ENCODE measurements around the gene ADAMTS1.
A peak's percentile ranks its signal among the peaks of the same experiment; 100 is the strongest.
"Not testable (repeated sequence)": the region's sequence is repeated elsewhere in the genome, so short reads cannot be mapped to it uniquely, and the experiment has no call there.

ADAMTS1 gene

DNA sequence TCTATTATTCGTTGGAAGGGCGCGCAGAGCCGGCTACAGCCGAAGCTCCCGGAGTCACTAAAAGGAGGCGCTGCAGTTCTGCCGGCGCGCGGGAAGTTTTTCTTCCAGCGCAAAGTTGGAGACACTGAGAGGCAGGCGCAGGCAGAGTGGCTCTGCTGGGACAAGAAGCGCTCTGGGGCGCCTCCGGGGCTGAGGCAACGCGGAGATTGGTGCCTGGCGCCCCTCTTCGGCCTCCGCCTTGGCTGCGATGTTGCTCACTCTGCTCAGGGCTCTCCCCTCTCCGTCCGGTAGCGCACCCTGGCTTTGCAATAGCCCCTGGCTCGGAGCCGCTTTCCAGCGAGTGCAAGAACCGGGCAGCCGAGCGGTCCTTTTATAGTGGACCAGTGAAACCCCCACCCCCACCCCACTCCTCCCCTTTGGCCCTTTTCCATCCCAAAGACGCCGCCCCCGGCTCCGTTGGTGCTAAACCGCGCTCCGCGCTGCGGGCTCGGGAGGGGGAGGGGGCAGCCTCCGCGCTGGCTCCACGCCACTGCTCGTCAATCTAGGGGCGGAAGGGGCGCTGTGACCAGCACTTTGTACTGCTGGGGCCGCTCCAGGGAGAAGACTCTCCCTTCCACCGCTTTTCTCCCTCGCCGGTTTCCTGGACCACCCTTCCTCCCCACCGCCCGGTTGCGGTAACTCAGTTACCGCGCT, at the start of gene ADAMTS1:
Gene ADAMTS1 (minus strand): TSS at position 344 of the 693 bp plus-strand sequence. CDS start 455 bp downstream, outside the sequence.
- DNase-seq (ENCODE audit: low read depth), result peak; percentile 82
- peak within 1 kb of the TSS; percentile 85 for H3K4me3 ChIP-seq (ENCODE audit: low read depth, low read length)

DNA sequence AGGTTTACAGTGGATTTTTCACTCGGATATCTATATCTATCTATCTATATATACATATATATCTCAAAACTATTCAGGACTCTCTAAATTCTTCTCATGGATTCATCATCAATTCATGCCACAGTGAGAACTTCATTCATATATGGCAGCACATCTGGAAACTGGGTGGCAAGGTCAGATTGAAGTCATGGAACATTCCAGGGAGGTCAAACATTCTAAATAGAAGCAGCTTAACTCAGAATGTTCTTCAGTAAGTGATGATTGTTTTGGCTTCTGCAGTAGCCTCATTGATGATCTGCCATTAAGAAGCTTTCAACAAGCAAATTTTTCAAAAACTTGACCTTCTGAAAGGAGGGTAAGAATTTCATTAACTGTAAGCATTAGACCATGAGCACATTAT, 46.9 kb upstream of the ADAMTS1 start:
- DNase-seq (ENCODE audit: low read depth), result no peak
- no peak overlapping the region for H3K4me3 ChIP-seq (ENCODE audit: low read depth, low read length)

DNA sequence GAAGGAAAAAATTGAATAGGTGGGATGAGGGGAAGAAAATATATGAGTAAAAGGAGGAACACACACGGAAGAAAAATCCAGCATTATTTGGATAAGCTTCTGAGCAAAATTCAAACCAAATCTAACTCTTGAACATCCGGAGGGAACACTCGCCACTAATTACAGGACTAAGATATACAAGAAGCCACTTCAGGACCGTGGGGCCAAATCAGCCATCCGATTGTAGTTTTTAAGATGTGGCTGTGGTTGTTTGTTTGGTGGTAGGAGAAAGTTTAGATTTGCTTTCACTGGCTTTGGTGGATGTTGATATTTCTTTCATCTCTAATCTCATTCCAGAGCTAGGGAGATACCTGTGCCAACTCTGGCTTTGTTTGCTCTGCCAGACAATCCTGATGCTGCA, 43.7 kb upstream of the ADAMTS1 start:
- DNase-seq (ENCODE audit: low read depth), result no peak
- no peak overlapping the region for H3K4me3 ChIP-seq (ENCODE audit: low read depth, low read length)

DNA sequence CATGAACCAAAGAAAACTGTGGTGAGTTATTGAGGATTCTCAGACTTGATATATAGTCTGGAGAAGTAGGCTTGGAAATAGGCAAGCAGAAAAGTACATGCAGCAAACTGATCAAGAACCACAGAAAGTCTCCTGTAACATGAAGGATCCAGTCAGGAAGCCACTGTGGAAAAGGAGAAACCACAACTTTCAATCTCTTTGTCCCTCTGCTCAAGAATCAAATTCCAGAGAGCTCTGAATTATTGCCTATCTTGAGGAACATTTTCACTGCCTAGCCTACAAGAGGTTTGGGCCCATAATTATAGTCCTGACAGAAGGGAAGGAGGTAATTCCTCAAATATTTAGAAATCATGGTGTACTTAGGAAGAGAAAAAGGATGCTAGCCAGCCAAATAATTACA, 43.0 kb upstream of the ADAMTS1 start:
- DNase-seq (ENCODE audit: low read depth), result no peak
- no peak overlapping the region for H3K4me3 ChIP-seq (ENCODE audit: low read depth, low read length)

DNA sequence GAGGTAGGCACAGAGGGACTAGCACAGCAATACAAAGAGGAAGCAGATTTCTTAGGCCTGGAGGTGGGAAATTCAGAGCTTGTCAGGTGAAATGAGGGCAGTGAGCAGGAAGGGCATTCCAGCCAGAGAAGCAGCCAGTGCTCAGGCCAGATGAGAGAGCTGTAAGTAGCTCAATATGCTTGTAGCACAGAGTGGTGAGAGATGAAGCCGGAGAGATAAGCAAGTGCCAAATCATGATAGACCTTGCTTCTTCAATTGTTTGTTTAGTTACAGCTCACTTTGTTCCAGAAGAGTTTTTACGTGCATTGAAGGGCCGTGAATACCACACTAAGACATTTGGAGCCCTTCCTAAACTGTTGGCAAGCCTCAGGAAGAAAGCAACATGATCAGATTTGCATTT, 42.0 kb upstream of the ADAMTS1 start:
- no peak for DNase-seq (ENCODE audit: low read depth)
- no peak overlapping the region for H3K4me3 ChIP-seq (ENCODE audit: low read depth, low read length)

DNA sequence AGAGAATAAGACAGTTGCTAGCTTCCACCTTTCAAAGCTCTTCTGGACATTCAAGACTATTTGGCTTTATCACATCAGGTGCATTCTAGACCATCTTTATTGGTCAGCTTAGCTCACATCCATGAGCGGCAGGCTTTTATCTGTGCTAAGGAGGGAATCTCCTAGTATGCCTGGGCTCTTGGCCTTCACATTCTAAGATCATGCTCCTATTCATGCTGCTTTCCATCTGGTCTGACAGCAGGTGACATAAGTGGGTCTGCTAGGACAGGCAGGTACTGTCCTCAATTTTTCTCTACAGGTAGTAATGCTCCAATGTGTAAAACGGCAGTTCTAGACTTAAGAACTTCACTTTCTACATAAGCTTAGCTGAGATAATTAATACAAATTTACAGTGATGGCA, 39.2 kb upstream of the ADAMTS1 start:
- DNase-seq (ENCODE audit: low read depth), result no peak
- H3K4me3 ChIP-seq (ENCODE audit: low read depth, low read length), result no peak overlapping the region

DNA sequence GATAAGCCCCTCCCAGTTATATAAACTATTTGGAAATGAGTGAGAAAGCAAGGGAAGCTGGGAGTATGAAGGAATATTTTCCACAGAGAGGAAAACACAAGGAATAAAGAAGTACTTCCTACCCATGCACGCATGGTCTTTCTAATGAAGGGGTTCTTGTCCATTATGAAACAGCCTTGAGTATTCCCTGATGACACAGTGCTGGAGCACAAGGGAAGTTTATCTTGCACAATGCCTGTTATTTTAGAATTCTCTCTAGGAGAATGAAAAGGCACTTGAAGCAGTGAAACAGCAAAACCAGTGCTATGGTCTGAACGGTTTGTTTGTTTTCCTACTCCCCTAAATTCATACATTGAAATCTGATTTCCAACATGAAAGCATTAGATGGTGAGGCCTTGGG, 38.6 kb upstream of the ADAMTS1 start:
- DNase-seq (ENCODE audit: low read depth), result peak; percentile 47
- H3K4me3 ChIP-seq (ENCODE audit: low read depth, low read length), result no peak overlapping the region

DNA sequence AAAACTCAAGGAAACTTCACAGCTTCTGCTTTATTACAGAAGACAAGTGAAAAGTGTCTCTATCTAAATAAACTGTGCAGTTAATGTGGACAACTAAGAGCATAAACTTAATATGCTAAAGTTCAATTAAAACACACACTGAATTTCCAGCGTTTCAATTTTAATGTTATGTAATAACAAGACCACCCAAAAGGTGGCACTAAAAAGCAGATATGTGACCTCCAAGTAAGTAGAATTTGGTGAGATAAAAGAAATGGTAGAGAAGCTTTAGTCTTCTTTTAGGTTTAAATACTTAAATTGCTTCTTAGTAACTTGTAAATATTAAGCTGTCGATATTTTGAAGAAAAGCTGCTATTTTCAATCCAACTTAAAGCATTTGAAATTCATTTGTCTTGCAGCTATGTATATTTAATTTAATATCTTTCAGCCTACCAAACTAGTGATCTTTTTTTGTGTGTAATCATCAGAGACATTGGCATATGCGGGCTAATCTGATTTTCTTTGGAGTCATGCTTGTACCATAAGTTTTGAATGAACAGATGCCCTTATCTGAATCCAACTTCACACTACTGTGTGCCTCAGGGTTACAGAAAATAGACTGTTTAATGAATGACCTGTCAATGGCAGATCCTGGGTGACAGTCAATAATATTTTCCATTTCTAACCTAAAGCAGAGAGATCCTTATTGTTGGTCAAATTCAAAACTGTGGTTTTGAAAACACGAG, 36.5 kb upstream of the ADAMTS1 start:
- H3K4me3 ChIP-seq (ENCODE audit: low read depth, low read length), result no peak overlapping the region
- no peak for DNase-seq (ENCODE audit: low read depth)

DNA sequence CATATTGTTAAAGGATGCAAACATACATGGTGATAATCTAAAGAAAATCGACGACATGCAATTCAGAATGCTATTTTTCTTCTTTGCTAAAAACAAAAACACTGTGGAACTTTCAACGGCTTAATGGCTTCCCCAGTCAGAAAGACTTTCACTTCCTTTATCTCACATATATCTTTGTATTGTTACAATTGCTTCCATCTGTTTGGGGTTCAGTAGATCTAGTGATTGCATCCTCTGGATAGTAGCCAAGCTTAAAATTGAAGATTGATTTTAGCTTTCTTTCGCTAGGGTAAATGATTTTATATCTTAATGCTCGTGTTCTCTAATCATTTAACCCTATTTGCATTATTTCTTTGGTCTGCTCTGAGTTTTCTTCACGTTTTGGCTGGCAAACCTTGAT, 31.8 kb upstream of the ADAMTS1 start:
- H3K4me3 ChIP-seq (ENCODE audit: low read depth, low read length), result no peak overlapping the region
- no peak for DNase-seq (ENCODE audit: low read depth)

DNA sequence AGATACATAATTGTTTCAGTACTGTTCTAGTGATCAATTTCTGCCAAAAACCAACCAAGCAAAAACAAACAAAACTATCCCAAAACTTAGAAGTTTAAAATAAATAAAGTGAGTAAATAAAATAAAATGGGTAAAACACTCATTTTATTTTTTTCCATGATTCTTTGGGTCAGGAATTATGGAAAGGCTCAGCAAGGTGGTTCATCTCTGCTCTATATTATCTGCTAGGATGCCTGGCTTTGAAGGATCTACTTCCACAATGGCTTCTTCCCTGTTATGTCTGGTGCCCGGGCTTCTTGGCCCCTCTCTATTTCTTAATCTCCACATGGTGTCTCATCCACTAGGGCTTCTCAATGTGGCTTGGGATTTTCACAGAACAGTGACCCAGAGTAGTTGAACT, 29.1 kb upstream of the ADAMTS1 start:
- H3K4me3 ChIP-seq (ENCODE audit: low read depth, low read length), result no peak overlapping the region
- no peak for DNase-seq (ENCODE audit: low read depth)

DNA sequence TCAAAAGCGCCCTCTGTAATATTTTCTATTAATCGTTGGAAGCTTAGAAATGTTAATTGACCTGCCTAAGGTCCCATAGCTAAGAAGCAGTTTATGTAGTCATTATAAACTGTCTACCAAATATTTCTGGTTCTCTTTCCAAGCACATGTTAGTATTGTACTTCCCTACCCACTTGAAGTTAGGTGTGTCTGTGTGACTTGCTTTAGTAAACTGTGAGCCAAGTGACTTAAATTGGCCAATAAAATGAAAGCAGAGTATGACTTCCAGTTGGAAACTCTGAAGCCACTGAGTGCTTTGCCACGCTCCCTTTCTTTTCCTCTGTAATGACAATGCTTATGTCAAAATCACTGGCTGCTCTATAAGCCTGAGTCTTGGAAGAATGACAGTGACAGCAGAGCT, 20.6 kb upstream of the ADAMTS1 start:
- DNase-seq (ENCODE audit: low read depth), result no peak
- no peak overlapping the region for H3K4me3 ChIP-seq (ENCODE audit: low read depth, low read length)

DNA sequence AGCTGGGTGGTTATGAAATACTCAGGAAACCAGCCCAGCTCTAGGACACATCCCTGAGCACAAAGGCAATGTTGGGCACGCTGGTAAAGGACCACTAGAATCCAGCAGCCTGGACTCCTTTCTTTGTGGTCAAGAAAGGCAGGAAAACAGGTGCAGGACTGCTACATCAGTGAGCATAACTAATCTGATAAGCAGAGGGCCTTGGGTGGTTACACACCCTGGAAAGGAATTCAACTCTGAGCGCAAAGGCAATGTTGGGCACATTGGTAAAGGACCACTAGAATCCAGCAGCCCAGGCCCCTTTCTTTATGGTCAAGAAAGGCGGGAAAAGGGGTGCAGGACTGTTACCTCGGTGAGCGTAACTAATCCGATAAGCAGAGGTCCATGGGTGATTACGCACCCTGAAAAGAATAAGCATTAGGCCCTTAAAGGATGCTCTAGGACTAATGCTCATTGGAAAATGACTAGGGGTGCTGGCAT, 11.7 kb upstream of the ADAMTS1 start:
- not testable (repeated sequence) for DNase-seq (ENCODE audit: low read depth); H3K4me3 ChIP-seq (ENCODE audit: low read depth, low read length)

DNA sequence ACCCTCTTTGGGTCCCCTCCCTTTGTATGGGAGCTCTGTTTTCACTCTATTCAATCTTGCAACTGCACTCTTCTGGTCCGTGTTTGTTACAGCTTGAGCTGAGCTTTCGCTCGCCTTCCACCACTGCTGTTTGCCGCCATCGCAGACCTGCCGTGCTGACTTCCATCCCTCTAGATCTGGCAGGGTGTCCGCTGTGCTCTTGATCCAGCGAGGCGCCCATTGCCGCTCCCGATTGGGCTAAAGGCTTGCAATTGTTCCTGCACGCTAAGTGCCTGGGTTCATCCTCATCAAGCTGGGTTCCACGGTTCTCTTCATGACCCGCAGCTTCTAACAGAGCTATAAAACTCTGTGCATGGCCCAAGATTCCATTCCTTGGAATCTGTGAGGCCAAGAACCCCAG, 9.5 kb upstream of the ADAMTS1 start:
- DNase-seq (ENCODE audit: low read depth), result not testable (repeated sequence)

DNA sequence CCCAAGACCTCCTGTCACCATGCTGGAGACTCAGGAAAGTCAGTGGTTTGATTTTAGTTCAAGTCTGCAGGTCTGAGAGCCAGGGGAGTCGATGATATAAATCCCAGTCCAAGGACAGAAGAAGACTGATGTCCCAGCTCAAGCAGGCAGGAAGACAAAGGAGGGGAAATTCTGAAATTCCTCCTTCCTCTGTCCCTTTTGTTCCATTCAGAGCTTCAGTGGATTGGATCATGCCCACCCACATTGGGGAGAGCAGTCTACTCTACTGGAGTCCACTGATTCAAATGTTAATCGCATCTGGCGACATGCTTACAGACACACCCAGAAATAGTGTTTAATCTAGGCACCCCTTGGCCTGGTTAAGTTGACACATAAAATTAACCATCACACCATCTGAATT, 7.2 kb upstream of the ADAMTS1 start:
- no peak for DNase-seq (ENCODE audit: low read depth)
- H3K4me3 ChIP-seq (ENCODE audit: low read depth, low read length), result no peak overlapping the region

More for the DNA sequence above, 9.5 kb upstream of the ADAMTS1 start:
- not testable (repeated sequence) for H3K4me3 ChIP-seq (ENCODE audit: low read depth, low read length)

DNA sequence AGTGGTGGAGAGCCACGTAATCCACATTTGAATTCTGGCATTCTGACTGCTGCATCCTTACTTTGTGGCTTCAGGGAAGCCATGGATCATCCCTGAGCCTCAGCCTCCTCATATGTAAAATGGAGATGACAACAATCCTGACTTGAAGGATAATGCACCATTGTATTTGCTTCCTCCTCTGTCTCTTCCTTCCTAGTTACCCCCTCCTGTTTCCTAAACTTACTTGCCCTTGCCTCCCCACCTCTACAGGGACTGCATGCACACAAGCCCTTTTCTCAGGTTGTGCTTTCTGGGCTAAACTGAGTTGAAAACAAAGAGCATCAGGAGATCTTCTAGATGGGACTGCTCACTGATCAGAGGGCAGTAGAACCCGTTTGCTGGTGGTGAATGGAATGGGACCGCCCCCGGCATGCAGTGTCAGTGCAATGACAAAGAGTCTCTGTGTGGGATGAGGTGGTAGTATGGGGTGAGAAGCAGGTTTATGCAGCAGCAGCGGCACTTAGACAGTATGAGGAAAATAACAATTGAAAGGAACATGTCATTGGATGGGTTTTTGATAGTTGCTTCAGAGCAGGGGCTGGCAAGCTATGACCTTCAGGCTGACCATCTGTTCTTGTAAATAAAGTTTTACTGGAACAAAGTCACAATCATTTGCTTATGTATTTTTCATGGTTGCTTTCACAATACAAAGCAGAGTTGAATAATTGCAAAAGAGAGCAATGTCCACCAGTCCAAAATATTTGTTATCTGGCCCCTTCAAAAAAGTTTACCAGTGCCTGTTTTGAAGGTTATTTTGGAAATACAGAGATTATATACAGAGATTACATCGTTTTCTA, 6.1 kb upstream of the ADAMTS1 start:
- H3K4me3 ChIP-seq (ENCODE audit: low read depth, low read length), result no peak overlapping the region
- no peak for DNase-seq (ENCODE audit: low read depth)

DNA sequence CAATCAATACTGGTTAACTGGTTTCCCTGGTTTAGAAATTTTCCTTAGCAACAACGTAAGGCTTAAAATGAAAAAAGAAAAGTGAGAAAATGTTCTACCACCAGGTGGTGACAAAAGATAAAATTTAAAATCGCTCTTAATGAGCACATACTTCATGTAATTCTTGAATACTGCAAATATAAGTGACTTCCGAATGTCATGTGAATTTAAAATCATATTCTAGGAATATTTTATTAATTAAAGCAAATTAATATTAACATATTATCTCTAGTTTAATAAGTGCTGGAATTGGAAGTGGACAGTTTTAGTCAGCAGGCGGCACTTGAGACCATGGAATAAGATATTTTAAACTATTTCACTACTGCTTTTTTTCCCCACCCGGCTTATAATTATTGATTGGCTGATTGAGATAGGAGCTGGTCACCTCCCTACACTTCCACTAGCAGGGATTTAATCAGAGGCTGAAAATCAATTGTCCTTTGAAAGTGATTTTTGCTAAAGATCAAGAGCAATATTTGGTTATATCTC, 5.0 kb upstream of the ADAMTS1 start:
- DNase-seq (ENCODE audit: low read depth), result no peak
- H3K4me3 ChIP-seq (ENCODE audit: low read depth, low read length), result no peak overlapping the region

DNA sequence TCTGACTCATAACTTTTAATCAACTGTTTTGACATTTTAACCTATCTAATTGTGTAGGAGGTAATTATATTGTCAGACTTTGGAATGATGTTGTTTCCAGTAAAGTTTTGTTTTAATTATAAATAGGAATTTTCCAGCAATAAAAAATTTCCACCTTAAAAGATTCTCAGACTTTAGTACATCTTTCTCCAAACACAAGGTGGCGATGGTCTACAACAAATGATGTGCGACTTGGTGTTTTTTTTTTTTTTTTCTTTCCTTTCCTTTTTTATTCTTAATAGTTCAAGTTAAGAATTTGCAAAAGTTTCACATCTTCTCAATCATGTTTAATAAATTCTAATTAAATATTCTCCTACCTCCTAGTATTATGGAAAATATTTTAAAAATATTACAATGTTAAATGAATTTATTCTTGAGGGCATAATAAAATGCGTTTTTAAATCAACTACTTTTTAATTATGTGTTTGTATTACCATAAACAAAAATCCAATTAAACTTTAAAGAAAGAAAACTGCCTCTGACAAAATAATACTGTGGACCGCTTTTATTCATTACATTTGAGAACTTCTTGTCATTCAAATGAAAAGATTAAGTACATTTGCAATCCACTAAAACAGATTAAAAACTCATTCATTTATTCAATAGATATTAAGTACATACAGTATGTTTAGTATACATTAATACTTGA, 4.4 kb upstream of the ADAMTS1 start:
- no peak overlapping the region for H3K4me3 ChIP-seq (ENCODE audit: low read depth, low read length)
- no peak for DNase-seq (ENCODE audit: low read depth)

DNA sequence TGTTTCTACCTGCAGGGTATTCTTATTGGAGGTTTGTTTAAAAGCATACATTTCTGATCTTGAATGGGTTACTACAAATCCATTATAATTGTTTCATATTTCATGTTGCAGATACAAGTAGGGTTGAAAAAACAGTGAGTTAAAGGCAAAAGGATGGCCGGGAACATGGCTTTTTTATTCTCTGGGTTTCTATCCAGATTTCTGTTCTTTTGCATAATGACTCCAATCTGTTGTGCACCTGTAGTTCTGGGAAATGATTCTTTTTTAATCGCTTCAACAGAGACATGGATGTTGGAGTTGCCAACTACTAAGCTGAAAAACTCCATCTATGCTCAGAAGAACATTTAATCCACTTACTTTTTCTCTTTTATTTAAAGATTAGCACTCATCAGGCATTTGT, 2.7 kb upstream of the ADAMTS1 start:
- DNase-seq (ENCODE audit: low read depth), result no peak
- H3K4me3 ChIP-seq (ENCODE audit: low read depth, low read length), result no peak overlapping the region

DNA sequence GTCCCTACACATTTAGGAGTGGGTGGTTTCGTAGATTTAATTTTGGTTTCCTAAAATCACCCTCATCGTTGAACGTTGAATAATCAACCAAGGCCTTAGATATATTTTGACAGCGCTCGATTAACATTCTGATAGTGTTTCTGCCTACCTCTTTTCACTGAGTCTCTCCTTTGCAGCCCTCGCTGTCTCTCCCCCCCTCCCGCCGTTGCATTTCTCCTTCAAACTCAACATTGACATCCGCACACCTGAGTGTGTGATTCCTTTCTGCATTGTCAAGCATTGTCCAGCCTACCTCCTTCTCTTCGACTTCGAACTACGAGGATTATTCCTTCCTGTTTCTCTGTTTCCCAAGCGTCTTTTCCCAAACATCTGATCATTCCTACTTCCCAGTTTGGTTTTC, 1.8 kb upstream of the ADAMTS1 start:
- peak overlapping the region; percentile 85 for H3K4me3 ChIP-seq (ENCODE audit: low read depth, low read length)

More for the DNA sequence above, 1.8 kb upstream of the ADAMTS1 start:
- DNase-seq (ENCODE audit: low read depth), result no peak

Data from skeletal muscle cell (primary cell).